DND-41 (cell line): Measurements from ENCODE around the gene CELF5.

Experiments
- ATAC-seq: fragments of 200-7000 bp; cut with Tn5 transposase; 3 replicates; pipeline ENCODE4 v1.9.1; 2021; ENCODE audit warnings: low read depth; ENCODE audit not compliant: insufficient read depth
- DNase-seq: peaks from one replicate; pipeline ENCODE4 v3.0.0-alpha.2; 2020
- H2AFZ ChIP-seq: 2 replicates; pipeline ENCODE4 v1.6.0; 2012; ENCODE audit warnings: low read depth, low read length
- H3K27ac ChIP-seq: 2 replicates; pipeline ENCODE4 v1.5.1; 2012; ENCODE audit warnings: low read length, inconsistent platforms
- H3K27me3 ChIP-seq: fragments of 200-600 bp; sonication (generic); 2 replicates; pipeline ENCODE4 v1.6.0; 2012; ENCODE audit warnings: low read length, mild to moderate bottlenecking, inconsistent platforms; ENCODE audit not compliant: insufficient read depth, poor library complexity
- H3K36me3 ChIP-seq: 2 replicates; pipeline ENCODE4 v1.5.1; 2012; ENCODE audit warnings: low read length, inconsistent platforms; ENCODE audit not compliant: insufficient read depth
- H3K4me1 ChIP-seq: 2 replicates; pipeline ENCODE4 v1.5.1; 2012; ENCODE audit warnings: mild to moderate bottlenecking, low read length; ENCODE audit not compliant: insufficient read depth
- H3K4me2 ChIP-seq: 2 replicates; pipeline ENCODE4 v1.6.0; 2012; ENCODE audit warnings: mild to moderate bottlenecking, moderate library complexity, low read length, inconsistent platforms; ENCODE audit not compliant: insufficient read depth
- H3K4me3 ChIP-seq, 2 experiments: fragments of 200-600 bp in 1 of 2; shearing (Covaris generic) in 1 of 2; 2 replicates each; pipeline ENCODE4 v1.5.1; 2012 to 2016; ENCODE audit warnings: inconsistent platforms in 2 of 2, low read length in 2 of 2, mild to moderate bottlenecking in 2 of 2, low read depth in 1 of 2, moderate library complexity in 1 of 2
- H3K79me2 ChIP-seq: 2 replicates; pipeline ENCODE4 v1.6.0; 2012; ENCODE audit warnings: low read length, inconsistent platforms; ENCODE audit not compliant: insufficient read depth
- H3K9ac ChIP-seq: 2 replicates; pipeline ENCODE4 v1.6.0; 2012; ENCODE audit warnings: low read depth, mild to moderate bottlenecking, inconsistent platforms, low read length, moderate library complexity
- H3K9me3 ChIP-seq: 2 replicates; pipeline ENCODE4 v1.5.1; 2012; ENCODE audit warnings: low read length, moderate library complexity, mild to moderate bottlenecking, inconsistent platforms; ENCODE audit not compliant: insufficient read depth, severe bottlenecking
- H4K20me1 ChIP-seq: 2 replicates; pipeline ENCODE4 v1.6.0; 2012; ENCODE audit warnings: low read length; ENCODE audit not compliant: insufficient read depth
- EZH2 ChIP-seq: IDR thresholded peaks from 3 replicates; pipeline ENCODE4 v1.6.1; 2012; ENCODE audit warnings: borderline replicate concordance, low read depth, mild to moderate bottlenecking, moderate library complexity, low read length, inconsistent platforms; ENCODE audit not compliant: severe bottlenecking
- TF ChIP-seq, protein P1 (sequence below): IDR thresholded peaks from 2 replicates; pipeline ENCODE4 v1.5.1; 2012; ENCODE audit warnings: borderline replicate concordance, low read length, moderate library complexity, mild to moderate bottlenecking; ENCODE audit not compliant: poor library complexity, severe bottlenecking; ENCODE audit errors: extremely low read depth

CELF5 gene

DNA sequence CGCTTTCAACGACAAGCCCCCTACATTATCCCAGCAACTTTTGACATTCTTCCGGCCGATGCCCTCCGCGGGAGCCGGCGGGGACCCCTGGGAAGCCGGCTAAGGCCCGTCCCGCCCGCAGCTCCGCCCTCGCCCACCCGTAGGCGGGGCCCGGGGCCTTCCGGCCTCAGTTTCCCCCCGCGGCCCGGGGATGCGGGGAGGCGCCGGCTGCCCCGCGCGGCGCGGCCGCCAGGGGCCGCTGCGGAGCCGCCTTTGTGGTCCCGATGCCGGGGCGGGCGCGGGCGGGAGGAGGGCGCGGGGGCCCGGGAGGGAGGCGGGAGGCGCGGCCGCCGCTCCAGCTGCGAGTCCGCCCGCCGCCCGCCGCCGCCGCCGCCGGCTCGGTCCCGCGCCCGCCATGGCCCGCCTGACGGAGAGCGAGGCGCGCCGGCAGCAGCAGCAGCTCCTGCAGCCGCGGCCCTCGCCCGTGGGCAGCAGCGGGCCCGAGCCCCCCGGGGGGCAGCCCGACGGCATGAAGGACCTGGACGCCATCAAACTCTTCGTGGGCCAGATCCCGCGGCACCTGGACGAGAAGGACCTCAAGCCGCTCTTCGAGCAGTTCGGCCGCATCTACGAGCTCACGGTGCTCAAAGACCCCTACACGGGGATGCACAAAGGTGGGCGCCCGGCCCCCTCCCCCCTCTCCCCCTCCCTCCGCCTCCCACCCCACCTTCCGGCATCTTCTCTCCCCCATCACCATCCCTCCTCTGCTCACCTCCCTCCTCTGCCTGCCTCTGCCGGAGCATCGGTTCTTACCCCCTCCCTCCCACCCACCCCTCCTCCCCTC is at the start of gene CELF5:
TSS of gene CELF5 (plus strand) at position 316 of the 823 bp plus-strand sequence. CDS start at position 395, 79 bp downstream.
- TF ChIP-seq, protein P1, sequence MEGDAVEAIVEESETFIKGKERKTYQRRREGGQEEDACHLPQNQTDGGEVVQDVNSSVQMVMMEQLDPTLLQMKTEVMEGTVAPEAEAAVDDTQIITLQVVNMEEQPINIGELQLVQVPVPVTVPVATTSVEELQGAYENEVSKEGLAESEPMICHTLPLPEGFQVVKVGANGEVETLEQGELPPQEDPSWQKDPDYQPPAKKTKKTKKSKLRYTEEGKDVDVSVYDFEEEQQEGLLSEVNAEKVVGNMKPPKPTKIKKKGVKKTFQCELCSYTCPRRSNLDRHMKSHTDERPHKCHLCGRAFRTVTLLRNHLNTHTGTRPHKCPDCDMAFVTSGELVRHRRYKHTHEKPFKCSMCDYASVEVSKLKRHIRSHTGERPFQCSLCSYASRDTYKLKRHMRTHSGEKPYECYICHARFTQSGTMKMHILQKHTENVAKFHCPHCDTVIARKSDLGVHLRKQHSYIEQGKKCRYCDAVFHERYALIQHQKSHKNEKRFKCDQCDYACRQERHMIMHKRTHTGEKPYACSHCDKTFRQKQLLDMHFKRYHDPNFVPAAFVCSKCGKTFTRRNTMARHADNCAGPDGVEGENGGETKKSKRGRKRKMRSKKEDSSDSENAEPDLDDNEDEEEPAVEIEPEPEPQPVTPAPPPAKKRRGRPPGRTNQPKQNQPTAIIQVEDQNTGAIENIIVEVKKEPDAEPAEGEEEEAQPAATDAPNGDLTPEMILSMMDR, result peak; percentile 72
- no peak for TF ChIP-seq EZH2
- H3K4me3 ChIP-seq, result peak within 1 kb of the TSS; percentile 28 to 76; a peak in 3 of 4 replicates
- peak within 1 kb of the TSS; percentile 65 for H3K9ac ChIP-seq
- DNase-seq (peak; percentile 76), ATAC-seq (peak; percentile 64)
- peak within 1 kb of the TSS; percentile 90 for H2AFZ ChIP-seq
- peak within 1 kb of the TSS; percentile 70 for H3K27ac ChIP-seq
- no peaks in the 10 kb centered on the region for H3K9me3 ChIP-seq
- peaks cover 25% of the 10 kb centered on the region for H3K4me1 ChIP-seq
- H4K20me1 ChIP-seq, result peaks cover 10% of the 10 kb centered on the region
- H3K79me2 ChIP-seq, result no peaks in the 10 kb centered on the region
- no peaks in the 10 kb centered on the region for H3K36me3 ChIP-seq
- no peaks in the 10 kb centered on the region for H3K27me3 ChIP-seq
- H3K4me2 ChIP-seq, result peak within 1 kb of the TSS; percentile 91

DNA sequence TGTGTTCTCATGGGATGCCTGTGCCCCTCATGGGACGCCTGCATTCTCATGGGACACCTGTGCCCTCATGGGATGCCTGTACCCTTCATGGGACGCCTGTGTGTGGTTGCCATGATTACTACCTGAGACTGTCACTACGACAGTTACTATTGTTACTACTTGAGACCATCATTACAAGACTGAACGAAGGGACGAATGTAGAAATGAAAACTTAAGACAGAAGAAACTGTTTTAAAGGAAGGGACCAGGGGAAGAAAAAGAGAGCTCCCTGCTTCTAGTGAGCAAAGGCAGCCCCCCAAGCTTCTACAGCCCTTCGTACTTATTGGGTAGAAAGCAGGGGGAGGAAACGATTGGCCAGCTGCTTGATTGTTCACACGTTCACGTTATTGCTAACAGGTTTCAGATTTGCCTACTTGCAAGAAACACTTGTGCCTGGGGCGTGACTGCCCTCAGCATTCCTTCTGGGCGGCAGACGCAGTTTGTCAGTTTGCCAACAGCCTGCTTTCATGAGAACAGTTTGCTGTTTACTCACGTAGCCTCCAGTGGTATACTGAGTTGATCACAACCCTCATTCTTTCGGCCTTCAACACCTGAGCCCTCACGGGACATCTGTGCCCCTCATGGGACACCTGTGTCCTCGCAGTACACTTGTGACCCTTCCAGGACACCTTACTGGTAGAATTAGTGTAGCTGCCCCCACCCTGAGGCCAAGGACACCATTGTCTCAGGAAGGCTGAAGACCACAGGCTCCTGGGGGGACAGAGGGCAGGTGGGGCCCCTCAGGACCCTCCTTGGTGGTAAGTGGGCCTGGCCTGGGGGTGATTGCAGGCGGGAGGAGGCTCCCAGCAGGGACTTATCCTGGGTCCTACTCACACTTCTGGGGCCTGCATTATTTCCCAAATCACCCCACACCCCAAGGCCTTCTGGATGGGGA is 48.4 kb upstream of the CELF5 start:
- TF ChIP-seq EZH2, result no peak
- TF ChIP-seq, protein P1, result no peak
- Histone ChIP-seq H3K4me2 (peak overlapping the region; percentile 41; the same call in 1 of the 2 replicates), H3K36me3 (peaks cover 24% of the 10 kb centered on the region), H3K4me1 (peaks cover 26% of the 10 kb centered on the region), H3K27me3 (no peaks in the 10 kb centered on the region), H3K9me3 (no peaks in the 10 kb centered on the region), H3K79me2 (peaks cover 37% of the 10 kb centered on the region), H2AFZ (no peak overlapping the region), H3K27ac (peak overlapping the region; percentile 49), H3K4me3 (no peak overlapping the region), H3K9ac (peak overlapping the region; percentile 25; the same call in 1 of the 2 replicates), H4K20me1 (peaks cover 17% of the 10 kb centered on the region)
- DNase-seq, result no peak
- no peak for ATAC-seq

DNA sequence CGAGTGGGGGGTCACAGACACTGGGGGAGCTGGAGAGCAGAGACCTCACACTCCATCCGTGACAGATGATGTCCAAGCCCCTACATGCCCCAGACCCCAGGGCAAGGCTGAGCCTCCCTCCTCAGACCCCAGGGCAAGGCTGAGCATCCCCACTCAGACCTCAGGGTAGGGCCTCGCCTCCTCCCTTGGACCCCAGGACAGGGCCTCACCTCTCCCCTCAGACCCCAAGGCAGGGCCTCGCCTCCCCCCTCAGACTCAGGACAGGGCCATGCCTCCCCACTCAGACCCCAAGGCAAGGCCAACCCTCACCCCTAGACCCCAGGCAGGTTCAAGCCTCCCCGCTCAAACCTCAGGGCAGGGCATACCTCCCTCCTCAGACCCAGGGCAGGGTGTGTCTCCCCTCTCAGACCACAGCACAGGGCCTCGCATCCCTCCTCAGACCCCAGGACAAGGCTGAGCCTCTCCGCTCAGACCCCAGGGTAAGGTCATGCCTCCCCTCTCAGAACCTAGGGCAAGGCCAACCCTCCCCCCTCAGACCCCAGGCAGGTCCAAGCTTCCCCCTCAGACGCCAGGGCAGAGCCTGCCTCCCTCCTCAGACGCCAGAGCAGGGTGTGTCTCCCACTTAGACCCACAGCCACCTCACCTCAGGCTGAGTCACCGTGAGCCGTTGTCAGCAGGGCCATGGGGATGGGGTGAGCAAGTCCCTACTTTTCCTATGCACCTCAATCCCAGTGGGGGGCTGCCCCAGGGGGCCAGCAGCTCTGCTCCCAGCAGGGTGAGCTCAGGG is 47.6 kb upstream of the CELF5 start:
- peak overlapping the region; percentile 49 for H3K27ac ChIP-seq
- peak overlapping the region; percentile 41 for H3K4me2 ChIP-seq
- DNase-seq (no peak), ATAC-seq (peak; percentile 12; the same call in 1 of the 3 replicates)
- no peak for TF ChIP-seq EZH2
- TF ChIP-seq, protein P1, result no peak
- H2AFZ ChIP-seq, result no peak overlapping the region
- H4K20me1 ChIP-seq, result peaks cover 21% of the 10 kb centered on the region
- no peaks in the 10 kb centered on the region for H3K9me3 ChIP-seq
- H3K4me3 ChIP-seq, result no peak overlapping the region
- H3K27me3 ChIP-seq, result no peaks in the 10 kb centered on the region
- peaks cover 35% of the 10 kb centered on the region for H3K4me1 ChIP-seq
- H3K36me3 ChIP-seq, result peaks cover 25% of the 10 kb centered on the region
- peak overlapping the region; percentile 25; the same call in 1 of the 2 replicates for H3K9ac ChIP-seq
- peaks cover 46% of the 10 kb centered on the region for H3K79me2 ChIP-seq
